Vagina (tissue), 2 donors: ENCODE measurements around the gene ELOVL3. TPM values are rescaled to one million over a fixed set of nuclear protein-coding genes. Genes with fewer than 3 reads are reported as not detected.
"Not testable (repeated sequence)": the region's sequence is repeated elsewhere in the genome, so short reads cannot be mapped to it uniquely, and the experiment has no call there.

ENCODE experiments used
- DNase-seq, 2 donors: peaks; one replicate each; pipeline ENCODE4 v3.0.0-alpha.2; 2017; ENCODE audit errors: extremely low spot score in 2 of 2
- H3K27ac ChIP-seq: fragments of 200-600 bp; sonication (generic); one replicate; pipeline ENCODE4 v1.5.1; 2019
- H3K27me3 ChIP-seq: fragments of 200-600 bp; sonication (generic); one replicate; pipeline ENCODE4 v1.5.1; 2019
- H3K36me3 ChIP-seq, 2 donors: fragments of 200-600 bp; sonication (generic); one replicate each; pipeline ENCODE4 v1.5.1; 2017 to 2019
- H3K4me1 ChIP-seq: fragments of 200-600 bp; sonication (generic); one replicate; pipeline ENCODE4 v1.5.1; 2019
- H3K4me3 ChIP-seq, 2 donors: fragments of 200-600 bp; sonication (generic); 1 replicate in 1 of 2; 2 replicates in 1 of 2; pipeline ENCODE4 v1.5.1; 2016 to 2019
- H3K9me3 ChIP-seq: fragments of 200-600 bp; sonication (generic); one replicate; pipeline ENCODE4 v1.5.1; 2019
- CTCF ChIP-seq, 3 experiments: fragments of 450-650 bp in 2 of 3; fragments of 200-600 bp in 1 of 3; sonication (generic) in 1 of 3; IDR thresholded peaks; one replicate each; pipeline ENCODE4 v1.5.1; 2017 to 2019; ENCODE audit warnings: antibody characterized with exemption in 3 of 3, mild to moderate bottlenecking in 2 of 3, moderate library complexity in 2 of 3
- POLR2A ChIP-seq, 2 donors: fragments of 450-650 bp; IDR thresholded peaks; one replicate each; pipeline ENCODE4 v1.6.1; 2017; ENCODE audit warnings: antibody characterized with exemption in 2 of 2, mild to moderate bottlenecking in 2 of 2, moderate library complexity in 2 of 2
- POLR2AphosphoS5 ChIP-seq, 2 donors: sonication (generic); formaldehyde crosslinking; IDR thresholded peaks; one replicate each; pipeline ENCODE4 v1.9.0; 2017; ENCODE audit warnings: antibody characterized with exemption in 2 of 2, mild to moderate bottlenecking in 2 of 2, low read depth in 1 of 2; ENCODE audit not compliant: insufficient read depth in 1 of 2
- intact Hi-C: fragments of 100-400 bp; cut with DNase I; formaldehyde crosslinking; loops from one replicate; pipeline ENCODE4 v1.15.1; 2023
- total RNA-seq: library from RNA; depleted of rRNA; stranded (reverse); fragments of >200 nt; gene quantifications from one replicate; pipeline ENCODE4 v1.2.3, GENCODE V29; 2016

Gene ELOVL3
- total RNA-seq, 1 donor from 2014 or later: not detected

- no peaks in the 10 kb centered on the region for H3K9me3 ChIP-seq
- H3K4me3 ChIP-seq: no peak overlapping the region
- no peaks in the 10 kb centered on the region for H3K27me3 ChIP-seq
- H3K4me1 ChIP-seq: peaks cover 13% of the 10 kb centered on the region
- H3K36me3 ChIP-seq: no peaks in the 10 kb centered on the region
- intact Hi-C loops: no loop called here
- no peak for DNase-seq
- no peak for TF ChIP-seq POLR2AphosphoS5 (IDR thresholded peaks at IDR 0.05; ENCODE audit: insufficient read depth in 1 of 2, low read depth in 1 of 2)
- TF ChIP-seq POLR2A (IDR thresholded peaks at IDR 0.05): no peak
- no peak for TF ChIP-seq CTCF (IDR thresholded peaks at IDR 0.05)
- H3K27ac ChIP-seq: no peak overlapping the region
Observed at GRCh38 chr10:102211615-102212299, 14.3 kb upstream of the ELOVL3 start.

- H3K27me3 ChIP-seq, H3K36me3 ChIP-seq, H3K4me1 ChIP-seq, H3K4me3 ChIP-seq, intact Hi-C loops, DNase-seq, H3K9me3 ChIP-seq, H3K27ac ChIP-seq: not testable (repeated sequence)
Observed at GRCh38 chr10:102213599-102213998, 12.5 kb upstream of the ELOVL3 start.

- no peaks in the 10 kb centered on the region for H3K9me3 ChIP-seq
- no peak for DNase-seq
- intact Hi-C loops: no loop called here
- no peak overlapping the region for H3K27ac ChIP-seq
- no peaks in the 10 kb centered on the region for H3K36me3 ChIP-seq
- H3K27me3 ChIP-seq: no peaks in the 10 kb centered on the region
- H3K4me3 ChIP-seq: no peak overlapping the region
- no peaks in the 10 kb centered on the region for H3K4me1 ChIP-seq
- TF ChIP-seq POLR2A (IDR thresholded peaks at IDR 0.05) (no peak), POLR2AphosphoS5 (IDR thresholded peaks at IDR 0.05; ENCODE audit: insufficient read depth in 1 of 2, low read depth in 1 of 2) (no peak), CTCF (IDR thresholded peaks at IDR 0.05) (no peak)
Observed at GRCh38 chr10:102219370-102219769, 6.7 kb upstream of the ELOVL3 start.

GRCh38 chr10:102220612-102221011 is 5.5 kb upstream of the ELOVL3 start:
- no peaks in the 10 kb centered on the region for H3K27me3 ChIP-seq
- DNase-seq: no peak
- intact Hi-C loops: loop anchor here (10.0 kb wide), 1 partner anchor 56 kb away; no protein-coding TSS in a partner anchor
- H3K36me3 ChIP-seq: no peaks in the 10 kb centered on the region
- TF ChIP-seq CTCF (IDR thresholded peaks at IDR 0.05) (no peak), POLR2AphosphoS5 (IDR thresholded peaks at IDR 0.05; ENCODE audit: insufficient read depth in 1 of 2, low read depth in 1 of 2) (no peak), POLR2A (IDR thresholded peaks at IDR 0.05) (no peak)
- H3K4me1 ChIP-seq: peaks cover 6% of the 10 kb centered on the region
- H3K9me3 ChIP-seq: no peaks in the 10 kb centered on the region
- no peak overlapping the region for H3K4me3 ChIP-seq
- H3K27ac ChIP-seq: no peak overlapping the region

GRCh38 chr10:102222797-102223196 is 3.3 kb upstream of the ELOVL3 start:
- Histone ChIP-seq H3K27ac (no peak overlapping the region), H3K4me3 (no peak overlapping the region), H3K4me1 (peaks cover 19% of the 10 kb centered on the region), H3K27me3 (no peaks in the 10 kb centered on the region), H3K36me3 (no peaks in the 10 kb centered on the region), H3K9me3 (no peaks in the 10 kb centered on the region)
- DNase-seq: no peak
- TF ChIP-seq CTCF (IDR thresholded peaks at IDR 0.05) (no peak), POLR2AphosphoS5 (IDR thresholded peaks at IDR 0.05; ENCODE audit: insufficient read depth in 1 of 2, low read depth in 1 of 2) (no peak), POLR2A (IDR thresholded peaks at IDR 0.05) (no peak)
- intact Hi-C loops: loop anchor here (10.0 kb wide), 1 partner anchor 58 kb away; no protein-coding TSS in a partner anchor
